SK-N-SH (cell line): ENCODE data around the gene NTRK2.

ENCODE experiments used
- CTCF ChIP-seq: fragments of 200-600 bp; sonication (generic); IDR thresholded peaks from 2 replicates; pipeline ENCODE4 v1.6.1; 2017; ENCODE audit warnings: antibody characterized with exemption, mild to moderate bottlenecking, moderate library complexity
- FOXM1 ChIP-seq: IDR thresholded peaks from 2 replicates; pipeline ENCODE4 v1.4.0; 2012; ENCODE audit warnings: low read depth, mild to moderate bottlenecking
- SMC3 ChIP-seq: IDR thresholded peaks from 2 replicates; pipeline ENCODE4 v1.6.1; 2012; ENCODE audit warnings: low read depth, low read length, improper control_type of control experiment

- TF ChIP-seq SMC3 (no peak), FOXM1 (no peak), CTCF (no peak)
Measured at GRCh38 chr9:84862308-84862707, 192.8 kb downstream of the NTRK2 start.
